Fibroblast of the aortic adventitia (primary cell): ENCODE data around the gene FOXL2NB. TPM values are rescaled to one million over a fixed set of nuclear protein-coding genes. Genes with fewer than 3 reads are reported as not detected.

Source experiments
- DNase-seq: peaks from one replicate; pipeline ENCODE4 v3.0.0-alpha.2; 2010; ENCODE audit warnings: low read depth
- H3K4me3 ChIP-seq: 2 replicates; pipeline ENCODE4 v1.5.1; 2011; ENCODE audit warnings: low read depth, mild to moderate bottlenecking, control low read depth, low read length, moderate library complexity
- CTCF ChIP-seq: IDR thresholded peaks from 2 replicates; pipeline ENCODE4 v1.5.1; 2011; ENCODE audit warnings: mild to moderate bottlenecking, low read length, control low read depth, inconsistent platforms; ENCODE audit not compliant: insufficient read depth
- total RNA-seq: library from RNA; depleted of rRNA; stranded (reverse); fragments of >200 nt; gene quantifications from 2 replicates; pipeline ENCODE4 v1.2.3, GENCODE V29; 2012; ENCODE audit warnings: low replicate concordance

FOXL2NB gene
- total RNA-seq, 1 donor = not detected

GRCh38 chr3:138972941-138973340 lies 25.9 kb downstream of the FOXL2NB start:
- no peak overlapping the region for H3K4me3 ChIP-seq
- TF ChIP-seq CTCF = no peak
- no peak for DNase-seq

- no peak for TF ChIP-seq CTCF
- peak; percentile 22 for DNase-seq
- no peak overlapping the region for H3K4me3 ChIP-seq
Observed at GRCh38 chr3:138974462-138974861, 27.4 kb downstream of the FOXL2NB start.

GRCh38 chr3:138975351-138975750 lies 28.3 kb downstream of the FOXL2NB start:
- H3K4me3 ChIP-seq = no peak overlapping the region
- no peak for TF ChIP-seq CTCF
- DNase-seq = no peak

GRCh38 chr3:138976047-138976446 lies 29.0 kb downstream of the FOXL2NB start:
- DNase-seq = no peak
- H3K4me3 ChIP-seq = no peak overlapping the region
- TF ChIP-seq CTCF = no peak

- TF ChIP-seq CTCF = no peak
- no peak for DNase-seq
- no peak overlapping the region for H3K4me3 ChIP-seq
Observed at GRCh38 chr3:138984816-138985215, 37.8 kb downstream of the FOXL2NB start.

- no peak for DNase-seq
- TF ChIP-seq CTCF = no peak
- H3K4me3 ChIP-seq = no peak overlapping the region
Observed at GRCh38 chr3:138985932-138986331, 38.9 kb downstream of the FOXL2NB start.

- DNase-seq = no peak
Observed at GRCh38 chr3:138987181-138987580, 40.2 kb downstream of the FOXL2NB start.

More at GRCh38 chr3:138987181-138987580, 40.2 kb downstream of the FOXL2NB start:
- no peak overlapping the region for H3K4me3 ChIP-seq
- no peak for TF ChIP-seq CTCF
